SK-N-SH treated with all-trans-retinoic acid at 6 μM for 48 hours (cell line): Measurements from ENCODE around the gene CPT1A.

ENCODE experiments used
- ATAC-seq: fragments of 200-7000 bp; cut with Tn5 transposase; 3 replicates; pipeline ENCODE4 v1.9.1; 2020; ENCODE audit warnings: mild to moderate bottlenecking, moderate library complexity
- ARNTL ChIP-seq: fragments of 450-650 bp; formaldehyde crosslinking; IDR thresholded peaks from 2 replicates; pipeline ENCODE4 v1.5.0; 2020; ENCODE audit warnings: low read depth, mild to moderate bottlenecking, moderate library complexity, borderline replicate concordance
- BACH2 ChIP-seq: fragments of 250-450 bp; sonication (Bioruptor Pico); IDR thresholded peaks from 2 replicates; pipeline ENCODE4 v1.9.0; 2021; ENCODE audit warnings: mild to moderate bottlenecking, borderline replicate concordance
- CSDC2 ChIP-seq: fragments of 250-450 bp; sonication (Bioruptor Pico); IDR thresholded peaks from 2 replicates; pipeline ENCODE4 v1.5.0; 2020; ENCODE audit warnings: mild to moderate bottlenecking, moderate library complexity
- CSRNP3 ChIP-seq: fragments of 250-450 bp; sonication (Bioruptor Pico); IDR thresholded peaks from 2 replicates; pipeline ENCODE4 v1.5.1; 2021; ENCODE audit warnings: mild to moderate bottlenecking, moderate library complexity
- ESRRG ChIP-seq: fragments of 250-450 bp; sonication (Bioruptor Pico); IDR thresholded peaks from 2 replicates; pipeline ENCODE4 v1.6.1; 2021; ENCODE audit warnings: mild to moderate bottlenecking
- ISL1 ChIP-seq: fragments of 250-450 bp; sonication (Bioruptor Pico); IDR thresholded peaks from 2 replicates; pipeline ENCODE4 v2.1.2; 2022; ENCODE audit warnings: mild to moderate bottlenecking, moderate library complexity
- PPARA ChIP-seq: fragments of 250-450 bp; sonication (Bioruptor Pico); IDR thresholded peaks from 2 replicates; pipeline ENCODE4 v1.5.0; 2020; ENCODE audit warnings: mild to moderate bottlenecking, borderline replicate concordance
- RARB ChIP-seq: fragments of 250-450 bp; sonication (Bioruptor Pico); IDR thresholded peaks from 2 replicates; pipeline ENCODE4 v1.8.0; 2021; ENCODE audit warnings: mild to moderate bottlenecking, moderate library complexity
- TCF4 ChIP-seq: fragments of 250-450 bp; sonication (Bioruptor Pico); IDR thresholded peaks from 2 replicates; pipeline ENCODE4 v1.8.0; 2021; ENCODE audit warnings: mild to moderate bottlenecking, moderate library complexity, borderline replicate concordance
- TOX ChIP-seq: fragments of 250-450 bp; sonication (Bioruptor Pico); IDR thresholded peaks from 2 replicates; pipeline ENCODE4 v1.8.0; 2021; ENCODE audit warnings: mild to moderate bottlenecking, moderate library complexity, borderline replicate concordance
- TSHZ2 ChIP-seq: fragments of 250-450 bp; sonication (Bioruptor Pico); IDR thresholded peaks from 2 replicates; pipeline ENCODE4 v1.5.0; 2020; ENCODE audit warnings: mild to moderate bottlenecking, moderate library complexity
- ZC3H10 ChIP-seq: fragments of 250-450 bp; sonication (Bioruptor Pico); IDR thresholded peaks from 2 replicates; pipeline ENCODE4 v1.5.1; 2021; ENCODE audit warnings: mild to moderate bottlenecking, moderate library complexity
- ZFP3 ChIP-seq: fragments of 250-450 bp; sonication (Bioruptor Pico); IDR thresholded peaks from 2 replicates; pipeline ENCODE4 v1.5.0; 2020; ENCODE audit warnings: mild to moderate bottlenecking, moderate library complexity
- ZFP30 ChIP-seq: fragments of 450-650 bp; formaldehyde crosslinking; IDR thresholded peaks from 2 replicates; pipeline ENCODE4 v1.5.0; 2022; ENCODE audit warnings: mild to moderate bottlenecking, moderate library complexity
- ZNF565 ChIP-seq: fragments of 450-650 bp; formaldehyde crosslinking; conservative IDR thresholded peaks from 2 replicates; pipeline ENCODE4 v1.5.0; 2020; ENCODE audit warnings: low read depth, mild to moderate bottlenecking, moderate library complexity
- ZNF8 ChIP-seq: fragments of 450-650 bp; formaldehyde crosslinking; IDR thresholded peaks from 2 replicates; pipeline ENCODE4 v1.5.0; 2020; ENCODE audit warnings: mild to moderate bottlenecking, moderate library complexity
- TF ChIP-seq, protein P1 (sequence below): fragments of 250-450 bp; sonication (Bioruptor Pico); IDR thresholded peaks from 2 replicates; pipeline ENCODE4 v1.8.0; 2020; ENCODE audit warnings: mild to moderate bottlenecking, moderate library complexity, borderline replicate concordance
- TF ChIP-seq, protein P2 (sequence below): fragments of 250-450 bp; sonication (Bioruptor Pico); IDR thresholded peaks from 2 replicates; pipeline ENCODE4 v1.5.1; 2020; ENCODE audit warnings: low read depth, mild to moderate bottlenecking, moderate library complexity
- TF ChIP-seq, protein P3 (sequence below): fragments of 250-450 bp; sonication (Bioruptor Pico); IDR thresholded peaks from 2 replicates; pipeline ENCODE4 v1.8.0; 2021; ENCODE audit warnings: low read depth, mild to moderate bottlenecking, moderate library complexity, borderline replicate concordance

CPT1A gene

GRCh38 chr11:68818181-68818580 lies 23.5 kb downstream of the CPT1A start:
- no peak for TF ChIP-seq TCF4 (CRISPR knock-in tag)
- no peak for TF ChIP-seq BACH2
- TF ChIP-seq PPARA (CRISPR knock-in tag): no peak
- no peak for TF ChIP-seq ZC3H10 (CRISPR knock-in tag)
- TF ChIP-seq RARB (CRISPR knock-in tag): no peak
- TF ChIP-seq ISL1 (CRISPR knock-in tag): no peak
- no peak for TF ChIP-seq TOX (CRISPR knock-in tag)
- no peak for TF ChIP-seq ZNF565 (CRISPR knock-in tag)
- TF ChIP-seq, protein P1, sequence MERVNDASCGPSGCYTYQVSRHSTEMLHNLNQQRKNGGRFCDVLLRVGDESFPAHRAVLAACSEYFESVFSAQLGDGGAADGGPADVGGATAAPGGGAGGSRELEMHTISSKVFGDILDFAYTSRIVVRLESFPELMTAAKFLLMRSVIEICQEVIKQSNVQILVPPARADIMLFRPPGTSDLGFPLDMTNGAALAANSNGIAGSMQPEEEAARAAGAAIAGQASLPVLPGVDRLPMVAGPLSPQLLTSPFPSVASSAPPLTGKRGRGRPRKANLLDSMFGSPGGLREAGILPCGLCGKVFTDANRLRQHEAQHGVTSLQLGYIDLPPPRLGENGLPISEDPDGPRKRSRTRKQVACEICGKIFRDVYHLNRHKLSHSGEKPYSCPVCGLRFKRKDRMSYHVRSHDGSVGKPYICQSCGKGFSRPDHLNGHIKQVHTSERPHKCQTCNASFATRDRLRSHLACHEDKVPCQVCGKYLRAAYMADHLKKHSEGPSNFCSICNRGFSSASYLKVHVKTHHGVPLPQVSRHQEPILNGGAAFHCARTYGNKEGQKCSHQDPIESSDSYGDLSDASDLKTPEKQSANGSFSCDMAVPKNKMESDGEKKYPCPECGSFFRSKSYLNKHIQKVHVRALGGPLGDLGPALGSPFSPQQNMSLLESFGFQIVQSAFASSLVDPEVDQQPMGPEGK: no peak
- TF ChIP-seq, protein P2, sequence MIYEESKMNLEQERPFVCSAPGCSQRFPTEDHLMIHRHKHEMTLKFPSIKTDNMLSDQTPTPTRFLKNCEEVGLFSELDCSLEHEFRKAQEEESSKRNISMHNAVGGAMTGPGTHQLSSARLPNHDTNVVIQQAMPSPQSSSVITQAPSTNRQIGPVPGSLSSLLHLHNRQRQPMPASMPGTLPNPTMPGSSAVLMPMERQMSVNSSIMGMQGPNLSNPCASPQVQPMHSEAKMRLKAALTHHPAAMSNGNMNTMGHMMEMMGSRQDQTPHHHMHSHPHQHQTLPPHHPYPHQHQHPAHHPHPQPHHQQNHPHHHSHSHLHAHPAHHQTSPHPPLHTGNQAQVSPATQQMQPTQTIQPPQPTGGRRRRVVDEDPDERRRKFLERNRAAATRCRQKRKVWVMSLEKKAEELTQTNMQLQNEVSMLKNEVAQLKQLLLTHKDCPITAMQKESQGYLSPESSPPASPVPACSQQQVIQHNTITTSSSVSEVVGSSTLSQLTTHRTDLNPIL (CRISPR knock-in tag): no peak
- TF ChIP-seq ESRRG (CRISPR knock-in tag): no peak
- TF ChIP-seq TSHZ2: no peak
- ATAC-seq: no peak

- no peak for ATAC-seq
- TF ChIP-seq, protein P3, sequence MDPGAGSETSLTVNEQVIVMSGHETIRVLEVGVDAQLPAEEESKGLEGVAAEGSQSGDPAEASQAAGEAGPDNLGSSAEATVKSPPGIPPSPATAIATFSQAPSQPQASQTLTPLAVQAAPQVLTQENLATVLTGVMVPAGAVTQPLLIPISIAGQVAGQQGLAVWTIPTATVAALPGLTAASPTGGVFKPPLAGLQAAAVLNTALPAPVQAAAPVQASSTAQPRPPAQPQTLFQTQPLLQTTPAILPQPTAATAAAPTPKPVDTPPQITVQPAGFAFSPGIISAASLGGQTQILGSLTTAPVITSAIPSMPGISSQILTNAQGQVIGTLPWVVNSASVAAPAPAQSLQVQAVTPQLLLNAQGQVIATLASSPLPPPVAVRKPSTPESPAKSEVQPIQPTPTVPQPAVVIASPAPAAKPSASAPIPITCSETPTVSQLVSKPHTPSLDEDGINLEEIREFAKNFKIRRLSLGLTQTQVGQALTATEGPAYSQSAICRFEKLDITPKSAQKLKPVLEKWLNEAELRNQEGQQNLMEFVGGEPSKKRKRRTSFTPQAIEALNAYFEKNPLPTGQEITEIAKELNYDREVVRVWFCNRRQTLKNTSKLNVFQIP (CRISPR knock-in tag): no peak
Observed at GRCh38 chr11:68817554-68817953, 24.2 kb downstream of the CPT1A start.

DNA sequence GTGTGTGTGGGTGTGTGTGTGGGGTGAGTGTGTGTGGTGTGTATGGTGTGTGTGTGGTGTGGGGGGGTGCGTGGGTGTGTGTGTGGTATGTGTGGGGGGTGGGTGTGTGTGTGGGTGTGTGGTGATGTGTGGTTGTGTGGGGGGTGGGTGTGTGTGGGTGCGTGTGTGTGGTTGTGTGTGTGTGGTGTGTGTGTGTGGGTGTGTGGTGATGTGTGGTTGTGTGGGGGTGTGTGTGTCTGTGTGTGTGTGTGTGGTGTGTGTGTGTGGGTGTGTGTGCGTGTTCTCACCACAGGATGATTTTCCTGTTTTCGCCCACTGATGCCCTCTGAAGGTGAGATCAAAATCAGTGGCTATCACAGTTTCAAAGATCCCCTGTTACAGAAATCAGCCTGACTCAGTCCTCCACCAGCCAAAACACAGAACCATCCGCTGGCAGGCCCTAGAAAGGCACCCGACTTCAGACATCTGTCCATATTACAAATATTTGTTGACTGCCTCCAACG lies 24.7 kb downstream of the CPT1A start:
- no peak; the same call in 2 of the 3 replicates for ATAC-seq
- TF ChIP-seq CSRNP3 (CRISPR knock-in tag) (no peak), RARB (CRISPR knock-in tag) (no peak), ARNTL (CRISPR knock-in tag) (no peak), PPARA (CRISPR knock-in tag) (no peak), ZC3H10 (CRISPR knock-in tag) (no peak)

DNA sequence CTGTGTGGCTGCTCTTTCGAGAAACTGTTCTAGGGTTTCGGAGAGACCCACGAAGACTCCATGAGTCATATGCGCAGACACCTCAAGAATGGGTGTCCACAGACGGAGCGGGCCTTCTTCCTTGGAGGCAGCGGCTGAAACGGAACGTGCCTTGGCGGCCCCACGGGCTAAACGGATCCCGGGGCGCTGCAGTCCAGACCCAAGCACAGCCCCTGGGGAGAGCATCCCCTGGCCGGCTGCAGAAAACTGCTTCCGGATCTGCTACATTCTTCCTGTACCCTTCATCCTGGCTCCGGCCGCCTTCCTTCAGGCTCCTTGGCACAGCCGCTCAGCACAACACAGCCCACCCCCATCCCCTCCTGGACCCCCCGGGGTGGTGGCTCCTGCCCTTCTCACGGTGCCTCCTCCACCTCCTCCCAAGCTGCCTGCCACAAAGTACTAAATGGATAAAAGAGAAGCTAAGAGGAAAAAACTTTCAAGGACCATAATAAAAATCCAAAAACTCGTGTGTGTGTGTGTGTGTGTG lies 25.4 kb downstream of the CPT1A start:
- no peak for ATAC-seq
- TF ChIP-seq ZFP3 (CRISPR knock-in tag) (no peak), TCF4 (CRISPR knock-in tag) (no peak), CSRNP3 (CRISPR knock-in tag) (no peak), ZNF8 (CRISPR knock-in tag) (no peak), ZFP30 (CRISPR knock-in tag) (no peak), BACH2 (no peak), CSDC2 (CRISPR knock-in tag) (no peak), PPARA (CRISPR knock-in tag) (no peak)
- TF ChIP-seq, protein P1: no peak
- TF ChIP-seq, protein P3 (CRISPR knock-in tag): no peak
